Ovary (tissue), 9 donors: ENCODE data around the gene MOXD1. TPM values are rescaled to one million over a fixed set of nuclear protein-coding genes. Genes with fewer than 3 reads are reported as not detected.

Experiments
- DNase-seq, 5 donors: peaks; one replicate each; pipeline ENCODE4 v3.0.0-alpha.2; 2019 to 2020
- H3K27ac ChIP-seq, 2 donors: fragments of 200-600 bp; one replicate each; pipeline versions ENCODE4 v1.5.1 to v1.8.0; 2019 to 2022
- H3K27me3 ChIP-seq: fragments of 200-600 bp; one replicate; pipeline ENCODE4 v1.8.0; 2022
- H3K36me3 ChIP-seq: fragments of 200-600 bp; sonication (generic); one replicate; pipeline ENCODE4 v1.5.1; 2019
- H3K4me1 ChIP-seq: one replicate; pipeline ENCODE4 v1.8.1; 2013; ENCODE audit warnings: mild to moderate bottlenecking, moderate library complexity; ENCODE audit not compliant: insufficient read depth
- H3K4me3 ChIP-seq: fragments of 200-600 bp; sonication (generic); one replicate; pipeline ENCODE4 v1.5.1; 2017
- H3K9me3 ChIP-seq, 2 donors: fragments of 200-600 bp in 1 of 2; sonication (generic) in 1 of 2; one replicate each; pipeline versions ENCODE4 v1.5.1 to v1.8.1; 2013 to 2019; ENCODE audit warnings: mild to moderate bottlenecking in 1 of 2, moderate library complexity in 1 of 2
- EP300 ChIP-seq: sonication (generic); formaldehyde crosslinking; IDR thresholded peaks from one replicate; pipeline ENCODE4 v1.6.1; 2017; ENCODE audit warnings: antibody characterized with exemption
- POLR2A ChIP-seq: fragments of 450-650 bp; IDR thresholded peaks from one replicate; pipeline ENCODE4 v1.6.1; 2017; ENCODE audit warnings: antibody characterized with exemption, mild to moderate bottlenecking, moderate library complexity
- WGBS, 3 donors: extraction: QIAGEN DNeasy Blood & Tissue Kit in 1 of 3; methylation state at CpG; one replicate each; pipeline versions ENCODE4 v1.1.5 to v1.1.7; 2013 to 2017; 5-methylcytosine and 5-hydroxymethylcytosine counted together
- intact Hi-C, 4 donors: fragments of 100-400 bp; cut with DNase I; formaldehyde crosslinking; loops; one replicate each; pipeline versions ENCODE4 v1.11.0 to v1.15.1; 2022 to 2023
- polyA plus RNA-seq, 2 donors: library from polyadenylated mRNA; stranded (reverse); fragments of 200-250 nt in 1 of 2; fragments of 350-450 nt in 1 of 2; fragmentation: Illumina TruSeq in 1 of 2; extraction: RNeasy Lipid Tissue Mini Kit (QIAGEN cat#74804) in 1 of 2; gene quantifications; one replicate each; pipeline ENCODE4 v1.2.3, GENCODE V29; 2013 to 2014
- total RNA-seq, 7 donors: library from RNA; depleted of rRNA in 2 of 7; stranded (reverse); fragments of >200 nt in 2 of 7; fragmentation: NEBNext Ultra II Directional in 3 of 7; extraction: Animal tissue kit (Norgen Biotek cat#: 25700) in 3 of 7; gene quantifications; one replicate each; pipeline versions ENCODE4 v1.1.0 to v1.2.4, GENCODE V29; 2016 to 2023
- TF ChIP-seq, protein P1 (sequence below), 3 donors: fragments of 450-650 bp in 2 of 3; fragments of 200-600 bp in 1 of 3; IDR thresholded peaks; one replicate each; pipeline versions ENCODE4 v1.5.1 to v1.8.0; 2016 to 2022; ENCODE audit warnings: antibody characterized with exemption in 3 of 3, mild to moderate bottlenecking in 1 of 3
- donor health status: DM: no; HTN: no; CAD: no; lungs with moderate emphysema.
- donor health status: DM: no; HTN: no; CAD: no.
- donor health status: Bipolar disorder and iron deficiency.
- donor health status: DM: yes; HTN: yes; CAD: no.
- donor health status: DM: no; HTN: no; CAD: no.
- donor health status: DM: yes; HTN: yes; CAD: no.

MOXD1 gene
- total and polyA plus RNA-seq, 9 donors, result 0.31 to 4.2 (median 0.77) TPM

DNA sequence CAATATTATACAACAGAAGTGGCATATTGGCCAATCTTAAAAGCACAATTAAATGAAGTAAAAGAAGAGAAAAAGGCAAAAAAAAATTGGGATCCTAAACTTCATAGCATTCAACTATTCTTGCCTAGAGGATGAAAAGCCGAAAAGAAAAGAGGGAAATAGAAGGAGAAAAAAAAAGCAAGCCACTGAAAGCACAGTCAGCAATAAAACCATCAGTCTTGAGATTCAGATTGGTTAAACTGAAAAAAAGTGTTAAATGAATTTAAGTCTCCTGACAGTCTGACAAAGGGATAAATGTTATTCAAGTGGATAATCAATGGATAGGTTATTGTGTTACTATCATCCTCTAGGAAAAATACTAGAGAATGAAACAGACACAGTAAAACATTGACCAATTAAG is 19.9 kb downstream of the MOXD1 start:
- Histone ChIP-seq H3K9me3 (no peaks in the 10 kb centered on the region), H3K4me1 (no peaks in the 10 kb centered on the region), H3K27me3 (no peaks in the 10 kb centered on the region), H3K4me3 (no peak overlapping the region), H3K36me3 (no peaks in the 10 kb centered on the region), H3K27ac (no peak overlapping the region)
- intact Hi-C loops, result no loop called here
- no peak for DNase-seq
- 84 to 86% (median 85%) methylated on average over 1 of the region's 1 CpG for whole genome bisulfite sequencing, 3 donors
- TF ChIP-seq EP300 (no peak), POLR2A (no peak)
- TF ChIP-seq, protein P1, sequence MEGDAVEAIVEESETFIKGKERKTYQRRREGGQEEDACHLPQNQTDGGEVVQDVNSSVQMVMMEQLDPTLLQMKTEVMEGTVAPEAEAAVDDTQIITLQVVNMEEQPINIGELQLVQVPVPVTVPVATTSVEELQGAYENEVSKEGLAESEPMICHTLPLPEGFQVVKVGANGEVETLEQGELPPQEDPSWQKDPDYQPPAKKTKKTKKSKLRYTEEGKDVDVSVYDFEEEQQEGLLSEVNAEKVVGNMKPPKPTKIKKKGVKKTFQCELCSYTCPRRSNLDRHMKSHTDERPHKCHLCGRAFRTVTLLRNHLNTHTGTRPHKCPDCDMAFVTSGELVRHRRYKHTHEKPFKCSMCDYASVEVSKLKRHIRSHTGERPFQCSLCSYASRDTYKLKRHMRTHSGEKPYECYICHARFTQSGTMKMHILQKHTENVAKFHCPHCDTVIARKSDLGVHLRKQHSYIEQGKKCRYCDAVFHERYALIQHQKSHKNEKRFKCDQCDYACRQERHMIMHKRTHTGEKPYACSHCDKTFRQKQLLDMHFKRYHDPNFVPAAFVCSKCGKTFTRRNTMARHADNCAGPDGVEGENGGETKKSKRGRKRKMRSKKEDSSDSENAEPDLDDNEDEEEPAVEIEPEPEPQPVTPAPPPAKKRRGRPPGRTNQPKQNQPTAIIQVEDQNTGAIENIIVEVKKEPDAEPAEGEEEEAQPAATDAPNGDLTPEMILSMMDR (IDR thresholded peaks at IDR 0.05), result no peak

DNA sequence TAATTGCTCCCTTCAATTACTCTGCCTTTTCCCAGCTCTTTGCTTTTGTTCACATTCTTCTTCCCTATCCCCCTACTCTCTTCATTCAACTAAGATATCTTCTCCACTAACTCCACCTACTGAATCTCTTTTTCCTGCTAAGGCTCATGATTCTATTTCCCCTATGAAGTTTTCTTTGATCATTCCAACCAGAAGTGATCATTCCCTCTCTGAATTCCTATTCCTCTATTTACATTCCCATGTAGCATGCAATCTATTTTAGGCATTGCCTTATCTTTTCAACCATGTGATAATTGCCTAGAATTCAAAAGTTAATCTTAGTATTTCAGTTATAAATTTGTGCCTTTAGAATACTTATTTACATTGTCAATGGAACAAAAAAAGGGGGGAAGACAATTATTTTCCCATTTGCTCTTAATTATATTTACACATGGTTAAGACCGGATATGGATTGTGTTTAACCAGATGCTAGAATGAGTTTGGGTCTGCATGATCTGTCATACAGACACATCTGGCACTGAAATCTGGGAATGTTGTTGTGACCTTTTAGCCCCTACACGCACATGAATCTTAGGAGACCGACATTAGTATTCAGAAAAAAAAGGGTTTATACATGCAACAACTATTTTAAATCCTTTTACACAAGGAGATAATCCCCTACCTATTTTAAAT is 20.8 kb downstream of the MOXD1 start:
- intact Hi-C loops, result no loop called here
- TF ChIP-seq POLR2A, result no peak
- TF ChIP-seq EP300, result no peak
- TF ChIP-seq, protein P1 (IDR thresholded peaks at IDR 0.05), result no peak
- H3K36me3 ChIP-seq, result no peaks in the 10 kb centered on the region
- H3K27ac ChIP-seq, result no peak overlapping the region
- H3K9me3 ChIP-seq, result no peaks in the 10 kb centered on the region
- no peaks in the 10 kb centered on the region for H3K4me1 ChIP-seq
- H3K4me3 ChIP-seq, result no peak overlapping the region
- no peaks in the 10 kb centered on the region for H3K27me3 ChIP-seq
- 41 to 81% (median 43%) methylated on average over 3 of the region's 3 CpGs for WGBS, 3 donors
- DNase-seq, result no peak

DNA sequence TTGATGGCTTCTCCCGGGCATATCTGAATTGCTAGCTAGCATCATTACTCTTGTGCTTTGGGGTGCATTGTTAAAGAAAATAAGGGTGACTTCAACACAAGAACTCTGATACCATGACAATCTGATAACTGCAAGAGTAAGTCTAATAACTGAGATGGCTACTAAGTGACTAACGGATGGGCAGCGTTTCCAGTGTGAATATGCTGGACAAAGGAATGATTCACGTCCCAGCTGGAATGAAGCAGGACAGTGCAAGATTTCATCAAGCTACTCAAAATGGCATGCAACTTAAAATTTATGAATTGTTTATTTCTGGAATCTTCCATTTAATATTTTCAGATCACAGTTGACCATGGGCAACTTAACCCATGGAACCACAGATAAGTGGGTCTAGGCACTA is 31.7 kb downstream of the MOXD1 start:
- Histone ChIP-seq H3K4me3 (no peak overlapping the region), H3K9me3 (no peaks in the 10 kb centered on the region), H3K36me3 (no peaks in the 10 kb centered on the region), H3K27ac (no peak overlapping the region), H3K27me3 (no peaks in the 10 kb centered on the region), H3K4me1 (peaks cover 2% of the 10 kb centered on the region)
- 86 to 92% (median 88%) methylated on average over 4 of the region's 4 CpGs for WGBS, 3 donors
- no peak for DNase-seq
- intact Hi-C loops, result no loop called here
- TF ChIP-seq, protein P1 (IDR thresholded peaks at IDR 0.05), result no peak
- no peak for TF ChIP-seq POLR2A
- TF ChIP-seq EP300, result no peak

DNA sequence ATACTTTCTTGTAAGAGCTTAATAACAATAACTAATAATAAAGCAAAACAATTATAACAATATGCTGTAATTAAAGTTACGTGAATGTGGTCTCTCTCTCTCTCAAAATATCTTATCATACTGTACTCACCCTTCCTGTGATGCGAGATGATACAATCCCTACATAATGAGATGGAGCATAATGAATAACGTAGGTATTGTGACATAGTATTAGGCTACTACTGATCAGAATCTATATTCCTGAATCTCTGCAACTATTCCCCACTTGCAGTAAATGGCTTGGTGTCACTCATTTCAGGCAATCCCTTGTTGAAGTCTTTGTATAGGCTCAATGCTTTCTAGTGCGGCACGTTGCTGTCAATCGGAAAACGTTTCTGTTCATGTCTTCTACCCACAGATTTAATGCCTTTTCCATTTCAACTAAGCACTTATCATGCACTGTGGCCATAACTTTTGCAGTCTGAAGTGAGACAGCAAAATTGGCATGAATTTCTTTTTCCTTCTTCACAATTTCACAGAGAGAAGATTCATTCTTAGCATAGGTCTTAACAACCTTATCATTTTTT is 32.3 kb downstream of the MOXD1 start:
- Histone ChIP-seq H3K4me3 (no peak overlapping the region), H3K4me1 (peaks cover 2% of the 10 kb centered on the region), H3K27me3 (no peaks in the 10 kb centered on the region), H3K36me3 (no peaks in the 10 kb centered on the region), H3K27ac (no peak overlapping the region), H3K9me3 (no peaks in the 10 kb centered on the region)
- intact Hi-C loops, result no loop called here
- WGBS, 3 donors, result 88 to 90% (median 89%) methylated on average over 7 of the region's 7 CpGs
- TF ChIP-seq POLR2A, result no peak
- TF ChIP-seq EP300, result no peak
- TF ChIP-seq, protein P1 (IDR thresholded peaks at IDR 0.05), result no peak
- no peak for DNase-seq
